ENCODE data around the gene SCAMP3. TPM values are rescaled to one million over a fixed set of nuclear protein-coding genes. Genes with fewer than 3 reads are reported as not detected.
"Not testable (repeated sequence)": the region's sequence is repeated elsewhere in the genome, so short reads cannot be mapped to it uniquely, and the experiment has no call there.

The SCAMP3 gene
- total and polyA plus RNA-seq, 2 donors (not counting 3 experiments of a cell fraction or from before 2014, with no cell fraction given), result 80.1 to 306 TPM

DNA sequence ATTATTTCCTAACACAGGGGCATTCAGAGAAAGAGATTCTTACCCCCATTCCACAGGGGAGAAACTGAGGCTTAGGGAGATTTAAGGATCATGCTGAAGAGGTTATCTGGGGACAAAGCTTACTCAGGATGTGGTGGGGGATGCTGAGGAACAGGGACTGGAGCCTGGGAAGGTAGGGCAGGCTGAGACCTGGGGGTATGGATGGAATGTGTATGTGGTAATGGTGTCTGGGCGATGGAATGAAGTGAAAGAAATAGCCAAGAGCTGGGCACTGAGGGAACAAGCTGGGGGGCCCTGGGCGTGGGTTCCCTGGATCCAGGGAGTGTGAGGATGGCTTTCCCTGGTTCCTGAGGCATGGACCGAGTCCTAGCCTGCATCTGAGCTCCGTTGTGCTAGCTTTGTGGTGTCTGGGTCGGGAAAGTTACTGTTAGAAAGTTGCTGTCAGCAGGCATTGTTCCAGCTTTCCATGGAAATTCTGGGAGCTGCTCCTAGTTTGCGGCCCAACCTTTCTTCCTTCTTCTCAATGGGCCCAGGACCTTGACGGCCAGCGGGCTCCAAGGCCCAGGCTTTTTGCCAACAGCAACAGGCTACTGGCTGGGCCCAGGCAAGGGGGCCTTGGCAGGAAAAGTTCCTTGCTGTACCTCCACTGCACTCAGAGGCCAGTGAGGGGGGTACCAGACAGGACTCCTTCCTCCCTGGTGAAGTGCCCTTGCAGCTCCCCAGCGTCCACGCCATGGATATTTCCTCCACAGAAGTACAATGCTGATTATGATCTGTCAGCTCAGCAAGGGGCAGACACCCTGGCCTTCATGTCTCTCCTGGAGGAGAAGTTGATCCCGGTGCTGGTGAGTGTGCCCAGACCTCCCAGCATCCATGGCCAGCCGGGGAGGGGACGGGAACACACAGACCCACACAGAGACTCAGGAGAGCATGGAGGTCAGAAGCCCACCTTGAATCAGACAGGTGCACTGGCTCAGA lies 29.9 kb downstream of the SCAMP3 start:
- H3K9ac ChIP-seq (replicated peaks; ENCODE audit: extremely low read depth, insufficient read depth, low read length), result not testable (repeated sequence)
- peak; percentile 88 for DNase-seq (ENCODE audit: low read depth, low spot score)

GRCh38 chr1:155231302-155231701 lies 30.9 kb downstream of the SCAMP3 start:
- intact Hi-C loops (cut with micrococcal nuclease); dilution Hi-C loops (cut with MboI; ENCODE audit: extremely low pct_ligation_motif_present, low sequenced_read_pairs); DNase-seq (ENCODE audit: low read depth, low spot score); H3K36me3 ChIP-seq (ENCODE audit: control insufficient read depth in 2 of 2, extremely low read depth in 1 of 2, insufficient read depth in 2 of 2, low read length in 2 of 2); H3K27me3 ChIP-seq (ENCODE audit: control insufficient read depth in 2 of 2, insufficient read depth in 2 of 2, low read length in 2 of 2); H3K4me2 ChIP-seq (ENCODE audit: insufficient read depth, low read length); H3K9ac ChIP-seq (replicated peaks; ENCODE audit: extremely low read depth, insufficient read depth, low read length); POLR2A ChIA-PET; H2AFZ ChIP-seq (ENCODE audit: low read depth, low read length); H3K9me1 ChIP-seq (replicated peaks; ENCODE audit: control insufficient read depth, extremely low read depth, insufficient read depth, low read length); H3K27ac ChIP-seq (ENCODE audit: insufficient read depth, low read depth, low read length); BruUV-seq (replicated peaks); H3K9me3 ChIP-seq (replicated peaks; ENCODE audit: control insufficient read depth, insufficient read depth, low read length); H4K20me1 ChIP-seq (replicated peaks; ENCODE audit: control insufficient read depth, extremely low read depth, insufficient read depth, low read length); H3K4me3 ChIP-seq (replicated peaks in 1 of 3; ENCODE audit: insufficient read depth in 1 of 3, low read depth in 1 of 3, low read length in 3 of 3); FAIRE-seq; H3K79me2 ChIP-seq (ENCODE audit: control insufficient read depth, insufficient read depth, low read length): not testable (repeated sequence)
- H3K4me1 ChIP-seq (ENCODE audit: control insufficient read depth, extremely low read depth, insufficient read depth, low read length), result peaks cover 10% of the 10 kb centered on the region
- CTCF ChIA-PET, result interaction anchor here (1.2 kb wide), 1 partner anchor 58 kb away, joined by 3 read pairs; the partner anchor contains the start of gene KRTCAP2

More for the DNA sequence above, 29.9 kb downstream of the SCAMP3 start:
- peak; percentile 75 for FAIRE-seq
- H2AFZ ChIP-seq (ENCODE audit: low read depth, low read length); H3K9me3 ChIP-seq (replicated peaks; ENCODE audit: control insufficient read depth, insufficient read depth, low read length); H3K4me2 ChIP-seq (ENCODE audit: insufficient read depth, low read length); H3K9me1 ChIP-seq (replicated peaks; ENCODE audit: control insufficient read depth, extremely low read depth, insufficient read depth, low read length); H3K79me2 ChIP-seq (ENCODE audit: control insufficient read depth, insufficient read depth, low read length); H3K27me3 ChIP-seq (ENCODE audit: control insufficient read depth in 2 of 2, insufficient read depth in 2 of 2, low read length in 2 of 2); H3K4me3 ChIP-seq (replicated peaks in 1 of 3; ENCODE audit: insufficient read depth in 1 of 3, low read depth in 1 of 3, low read length in 3 of 3); H3K4me1 ChIP-seq (ENCODE audit: control insufficient read depth, extremely low read depth, insufficient read depth, low read length); H4K20me1 ChIP-seq (replicated peaks; ENCODE audit: control insufficient read depth, extremely low read depth, insufficient read depth, low read length); intact Hi-C loops (cut with micrococcal nuclease); dilution Hi-C loops (cut with MboI; ENCODE audit: extremely low pct_ligation_motif_present, low sequenced_read_pairs); H3K36me3 ChIP-seq (ENCODE audit: control insufficient read depth in 2 of 2, extremely low read depth in 1 of 2, insufficient read depth in 2 of 2, low read length in 2 of 2); H3K27ac ChIP-seq (ENCODE audit: insufficient read depth, low read depth, low read length); POLR2A ChIA-PET: not testable (repeated sequence)
- CTCF ChIA-PET, result interaction anchor here (0.7 to 1.2 kb wide), 5 partner anchors 8 to 59 kb away, joined by 3 to 8 read pairs (median 3); partner anchors contain the start of genes KRTCAP2 and MTX1
- BruUV-seq (replicated peaks), result TSS peak; percentile 3

Data from endothelial cell of umbilical vein (primary cell).